Measurements from ENCODE around the gene PPFIBP1. TPM values are rescaled to one million over a fixed set of nuclear protein-coding genes. Genes with fewer than 3 reads are reported as not detected.
A peak's percentile ranks its signal among the peaks of the same experiment; 100 is the strongest.

Gene PPFIBP1
- total and polyA plus RNA-seq, 8 donors = 82.8 to 126 (median 96.7) TPM

GRCh38 chr12:27610374-27610773 is 86.4 kb downstream of the PPFIBP1 start:
- Histone ChIP-seq H3K27me3 (no peaks in the 10 kb centered on the region), H3K9me3 (no peaks in the 10 kb centered on the region), H3K4me3 (no peak overlapping the region), H3K36me3 (no peaks in the 10 kb centered on the region), H3K4me1 (peaks cover 0 to 4% of the 10 kb centered on the region in 2 donors), H3K27ac (no peak overlapping the region)
- DNase-seq (no peak), ATAC-seq (peak; percentile 51)
- intact Hi-C loops (cut with DNase I) = no loop called here
- no peak for TF ChIP-seq CTCF (IDR thresholded peaks at IDR 0.05)

DNA sequence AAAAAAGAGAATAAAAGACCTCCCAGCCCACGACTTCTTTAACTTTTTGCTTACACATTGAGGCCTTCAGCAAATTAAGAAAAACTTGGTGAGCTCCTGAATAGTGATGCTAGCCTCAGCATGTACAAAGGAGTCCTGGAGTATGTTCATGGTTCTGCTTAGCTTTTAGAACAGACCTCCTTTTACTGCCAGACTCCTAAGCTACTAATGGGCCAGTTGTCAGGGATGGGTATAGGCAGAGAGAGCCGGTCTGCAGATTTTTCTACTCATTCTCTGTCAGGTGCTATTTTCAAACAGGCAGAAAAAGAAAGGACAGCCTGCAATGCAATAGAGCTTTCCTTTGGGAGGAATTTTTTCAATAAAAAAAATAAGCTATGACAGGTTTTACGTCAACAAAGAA is 90.4 kb downstream of the PPFIBP1 start:
- TF ChIP-seq CTCF (IDR thresholded peaks at IDR 0.05) = no peak
- Histone ChIP-seq H3K9me3 (no peaks in the 10 kb centered on the region), H3K27me3 (no peaks in the 10 kb centered on the region), H3K27ac (no peak overlapping the region), H3K4me3 (no peak overlapping the region), H3K36me3 (no peaks in the 10 kb centered on the region), H3K4me1 (peaks cover 5 to 12% of the 10 kb centered on the region in 2 donors)
- intact Hi-C loops (cut with DNase I) = no loop called here
- no peak for DNase-seq
- ATAC-seq = no peak

- Histone ChIP-seq H3K27me3 (no peaks in the 10 kb centered on the region), H3K9me3 (no peaks in the 10 kb centered on the region), H3K27ac (no peak overlapping the region), H3K4me3 (no peak overlapping the region), H3K36me3 (no peaks in the 10 kb centered on the region), H3K4me1 (peaks cover 7 to 17% of the 10 kb centered on the region in 2 donors)
- DNase-seq (no peak), ATAC-seq (no peak)
- intact Hi-C loops (cut with DNase I) = no loop called here
- TF ChIP-seq CTCF (IDR thresholded peaks at IDR 0.05) = no peak
These were observed 90.9 kb downstream of the PPFIBP1 start for GRCh38 chr12:27614866-27615265.

- H3K27me3 ChIP-seq = no peaks in the 10 kb centered on the region
- intact Hi-C loops (cut with DNase I) = no loop called here
- TF ChIP-seq CTCF (IDR thresholded peaks at IDR 0.05) = no peak
- no peaks in the 10 kb centered on the region for H3K36me3 ChIP-seq
- H3K27ac ChIP-seq = peak overlapping the region in 1 of 2 donors; percentile 21
- no peaks in the 10 kb centered on the region for H3K9me3 ChIP-seq
- ATAC-seq (peak; percentile 35), DNase-seq (no peak)
- no peak overlapping the region for H3K4me3 ChIP-seq
- peaks cover 7 to 18% of the 10 kb centered on the region in 2 donors for H3K4me1 ChIP-seq
These were observed 91.4 kb downstream of the PPFIBP1 start for GRCh38 chr12:27615331-27615891.

DNA sequence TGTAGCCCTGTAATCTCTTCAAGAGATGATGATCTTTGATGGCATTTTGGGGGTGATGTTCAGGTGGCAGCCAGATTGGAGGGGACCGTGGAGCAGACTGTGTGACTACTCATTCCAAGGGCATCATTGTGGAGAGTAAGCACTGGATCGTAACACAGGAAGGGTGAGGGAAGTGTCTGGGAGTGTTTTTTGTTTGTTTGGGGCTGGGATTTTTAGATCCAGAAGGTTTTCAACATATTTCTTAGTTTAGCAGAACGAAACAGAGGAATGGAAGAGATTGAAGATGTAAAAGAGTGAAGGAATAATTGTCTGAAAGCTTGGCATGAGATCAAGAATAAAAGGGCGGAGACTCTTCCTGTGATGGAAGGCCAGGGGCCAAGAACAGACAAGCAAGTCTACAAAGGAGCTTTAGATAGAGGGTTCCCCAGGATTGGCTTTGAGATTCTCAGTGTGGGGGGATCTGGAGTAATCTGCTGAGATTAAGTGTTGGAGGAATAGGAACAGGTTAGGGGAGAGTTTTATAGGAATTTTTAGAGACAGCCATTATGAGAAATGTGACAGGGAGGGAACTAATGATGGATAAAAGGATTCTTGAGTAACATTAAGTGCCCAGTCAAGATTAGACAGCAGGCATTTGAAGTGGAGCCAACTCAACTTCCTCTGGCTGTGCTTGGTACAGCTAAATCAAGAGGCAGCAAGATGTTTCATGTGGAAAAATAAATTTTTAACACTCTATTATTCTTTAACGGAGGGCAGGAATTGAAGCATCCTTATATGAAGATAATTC is 92.5 kb downstream of the PPFIBP1 start:
- ATAC-seq = peak; percentile 24

More for the DNA sequence above, 92.5 kb downstream of the PPFIBP1 start:
- intact Hi-C loops (cut with DNase I) = no loop called here
- Histone ChIP-seq H3K9me3 (no peaks in the 10 kb centered on the region), H3K4me1 (peaks cover 7 to 18% of the 10 kb centered on the region in 2 donors), H3K27ac (no peak overlapping the region), H3K4me3 (no peak overlapping the region), H3K27me3 (no peaks in the 10 kb centered on the region), H3K36me3 (no peaks in the 10 kb centered on the region)
- no peak for DNase-seq
- TF ChIP-seq CTCF (IDR thresholded peaks at IDR 0.05) = no peak
